ENCODE measurements around the gene TBC1D22B.

DNA sequence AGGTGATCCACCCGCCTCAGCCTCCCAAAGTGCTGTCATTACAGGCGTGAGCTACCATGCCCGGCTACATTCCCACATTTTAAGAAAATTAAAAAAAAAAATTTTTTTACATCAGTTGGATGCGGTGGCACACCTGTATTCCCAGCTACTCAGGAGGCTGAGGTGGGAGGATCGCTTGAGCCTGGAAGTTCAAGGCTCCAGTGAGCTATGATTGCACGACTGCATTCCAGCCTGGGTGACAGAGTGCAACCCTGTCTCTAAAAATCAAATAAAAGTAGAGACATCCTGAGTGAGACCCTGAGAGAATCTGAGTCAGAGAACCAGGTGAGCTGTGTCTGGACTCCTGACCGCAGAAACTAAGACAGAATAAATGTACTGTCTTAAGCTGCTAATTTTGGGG lies 48.8 kb upstream of the TBC1D22B start:
- TF ChIP-seq EP300 (IDR thresholded peaks at IDR 0.05) (no peak), POLR2A (IDR thresholded peaks at IDR 0.05) (no peak)
- TF ChIP-seq, protein P1, sequence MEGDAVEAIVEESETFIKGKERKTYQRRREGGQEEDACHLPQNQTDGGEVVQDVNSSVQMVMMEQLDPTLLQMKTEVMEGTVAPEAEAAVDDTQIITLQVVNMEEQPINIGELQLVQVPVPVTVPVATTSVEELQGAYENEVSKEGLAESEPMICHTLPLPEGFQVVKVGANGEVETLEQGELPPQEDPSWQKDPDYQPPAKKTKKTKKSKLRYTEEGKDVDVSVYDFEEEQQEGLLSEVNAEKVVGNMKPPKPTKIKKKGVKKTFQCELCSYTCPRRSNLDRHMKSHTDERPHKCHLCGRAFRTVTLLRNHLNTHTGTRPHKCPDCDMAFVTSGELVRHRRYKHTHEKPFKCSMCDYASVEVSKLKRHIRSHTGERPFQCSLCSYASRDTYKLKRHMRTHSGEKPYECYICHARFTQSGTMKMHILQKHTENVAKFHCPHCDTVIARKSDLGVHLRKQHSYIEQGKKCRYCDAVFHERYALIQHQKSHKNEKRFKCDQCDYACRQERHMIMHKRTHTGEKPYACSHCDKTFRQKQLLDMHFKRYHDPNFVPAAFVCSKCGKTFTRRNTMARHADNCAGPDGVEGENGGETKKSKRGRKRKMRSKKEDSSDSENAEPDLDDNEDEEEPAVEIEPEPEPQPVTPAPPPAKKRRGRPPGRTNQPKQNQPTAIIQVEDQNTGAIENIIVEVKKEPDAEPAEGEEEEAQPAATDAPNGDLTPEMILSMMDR (IDR thresholded peaks at IDR 0.05), result no peak
